Endothelial cell (in vitro differentiated cells): ENCODE data around the gene SF1. TPM values are rescaled to one million over a fixed set of nuclear protein-coding genes. Genes with fewer than 3 reads are reported as not detected.

Source experiments
- DNase-seq: peaks from one replicate; pipeline ENCODE4 v3.0.0; 2021; ENCODE audit warnings: low spot score
- H3K27ac Mint-ChIP-seq: one replicate; pipeline ENCODE4 v1.8.0; 2021; ENCODE audit warnings: mixed read lengths, inconsistent platforms; ENCODE audit not compliant: unreplicated experiment
- H3K27me3 Mint-ChIP-seq: one replicate; pipeline ENCODE4 v1.8.0; 2021; ENCODE audit warnings: mild to moderate bottlenecking, moderate library complexity, mixed read lengths, inconsistent platforms; ENCODE audit not compliant: unreplicated experiment
- H3K36me3 Mint-ChIP-seq: one replicate; pipeline ENCODE4 v1.8.0; 2021; ENCODE audit warnings: mild to moderate bottlenecking, low read depth, mixed read lengths, inconsistent platforms; ENCODE audit not compliant: unreplicated experiment
- H3K4me1 Mint-ChIP-seq: one replicate; pipeline ENCODE4 v1.8.0; 2021; ENCODE audit warnings: mild to moderate bottlenecking, mixed read lengths, inconsistent platforms; ENCODE audit not compliant: unreplicated experiment
- H3K4me3 Mint-ChIP-seq: one replicate; pipeline ENCODE4 v1.8.0; 2021; ENCODE audit warnings: mild to moderate bottlenecking, mixed read lengths, inconsistent platforms; ENCODE audit not compliant: unreplicated experiment
- H3K9me3 Mint-ChIP-seq: one replicate; pipeline ENCODE4 v1.8.0; 2021; ENCODE audit warnings: mixed read lengths, inconsistent platforms; ENCODE audit not compliant: unreplicated experiment
- CTCF ChIP-seq: fragments of 200-600 bp; sonication (generic); IDR thresholded peaks from one replicate; pipeline ENCODE4 v1.5.0; 2021; ENCODE audit warnings: antibody characterized with exemption; ENCODE audit not compliant: unreplicated experiment
- total RNA-seq: library from RNA; stranded (reverse); fragmentation: NEBNext Ultra II Directional; extraction: Animal tissue kit (Norgen Biotek cat#: 25700); gene quantifications from one replicate; pipeline ENCODE4 v1.2.1, GENCODE V29; 2021; ENCODE audit not compliant: unreplicated experiment

Gene SF1
- total RNA-seq, 1 donor from 2014 or later = 322 TPM

DNA sequence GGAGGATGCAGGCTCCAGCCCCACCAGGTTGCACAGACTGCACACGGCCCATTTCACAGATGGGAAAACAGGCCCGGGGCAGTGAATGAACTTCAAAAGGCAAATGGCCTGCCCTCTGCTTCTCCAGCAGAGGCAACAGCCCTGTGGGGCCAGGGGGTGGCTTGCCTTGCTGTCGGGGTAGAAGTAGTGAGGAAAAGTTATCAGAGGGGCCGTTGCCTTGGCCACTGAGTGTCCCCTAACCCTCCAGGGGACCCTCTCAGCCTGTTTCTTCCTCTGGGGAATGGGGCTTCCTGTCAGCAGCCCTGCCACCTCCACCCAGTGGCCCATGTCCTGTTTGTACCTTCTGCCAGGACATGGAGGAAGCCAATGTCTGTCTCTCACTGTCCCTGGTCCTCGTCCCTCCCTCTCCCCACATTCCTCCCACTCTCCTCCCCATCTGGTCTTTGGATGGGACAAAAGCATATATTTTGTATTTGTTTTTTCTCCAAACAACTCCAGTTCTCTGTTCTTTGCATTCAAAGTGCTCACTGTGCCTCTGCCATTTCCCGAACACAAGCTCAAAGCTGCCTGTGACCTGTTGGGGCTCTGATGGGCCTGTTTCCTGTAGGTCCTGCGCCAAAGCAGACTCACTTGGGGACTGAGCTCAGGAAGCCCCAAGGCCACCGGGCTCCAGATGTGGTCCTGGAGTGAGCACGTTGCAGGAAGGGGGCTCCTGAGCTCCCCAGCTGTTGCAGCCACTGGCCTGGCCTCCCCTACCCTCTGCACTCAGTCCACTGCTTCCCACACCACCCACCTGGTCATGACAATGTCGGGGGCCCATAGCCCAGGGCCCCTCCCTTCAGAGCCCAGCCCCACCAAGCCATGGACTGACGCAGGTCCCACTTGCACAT is 15.2 kb upstream of the SF1 start:
- Mint-ChIP-seq H3K27ac (peak overlapping the region; percentile 84), H3K4me1 (peaks cover 35% of the 10 kb centered on the region), H3K36me3 (peaks cover 25% of the 10 kb centered on the region), H3K27me3 (peaks cover 18% of the 10 kb centered on the region), H3K9me3 (no peaks in the 10 kb centered on the region), H3K4me3 (peak overlapping the region; percentile 72)
- no peak for TF ChIP-seq CTCF
- no peak for DNase-seq

DNA sequence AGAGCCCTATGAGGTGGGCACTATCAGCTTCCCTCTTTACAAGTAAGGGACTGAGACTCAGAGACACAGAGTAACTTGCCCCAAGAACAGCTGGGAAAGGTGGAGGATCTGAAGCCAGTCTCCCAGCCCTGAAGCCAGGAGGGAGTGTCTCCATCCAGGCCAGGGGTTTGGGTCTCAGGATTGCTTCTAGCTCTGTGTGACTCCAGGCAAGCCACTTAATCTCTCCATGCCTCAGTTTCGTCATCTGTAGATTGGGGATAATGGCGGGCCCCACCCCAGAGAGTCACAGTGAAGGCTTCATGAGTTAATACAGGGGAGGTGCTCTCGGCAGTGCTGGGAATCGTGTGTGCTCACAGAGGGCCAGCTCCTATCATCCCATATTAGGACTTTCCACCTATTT is 14.1 kb upstream of the SF1 start:
- H3K27ac Mint-ChIP-seq = peak overlapping the region; percentile 42
- no peak for DNase-seq
- no peak for TF ChIP-seq CTCF
- peaks cover 35% of the 10 kb centered on the region for H3K4me1 Mint-ChIP-seq
- H3K27me3 Mint-ChIP-seq = peaks cover 18% of the 10 kb centered on the region
- peak overlapping the region; percentile 47 for H3K4me3 Mint-ChIP-seq
- H3K36me3 Mint-ChIP-seq = peaks cover 25% of the 10 kb centered on the region
- H3K9me3 Mint-ChIP-seq = no peaks in the 10 kb centered on the region

GRCh38 chr11:64791781-64792291 is 13.5 kb upstream of the SF1 start:
- Mint-ChIP-seq H3K4me1 (peaks cover 35% of the 10 kb centered on the region), H3K27ac (no peak overlapping the region), H3K27me3 (peaks cover 18% of the 10 kb centered on the region), H3K9me3 (no peaks in the 10 kb centered on the region), H3K4me3 (no peak overlapping the region), H3K36me3 (peaks cover 25% of the 10 kb centered on the region)
- DNase-seq = no peak
- TF ChIP-seq CTCF = no peak

- Mint-ChIP-seq H3K4me1 (peaks cover 22% of the 10 kb centered on the region), H3K4me3 (no peak overlapping the region), H3K27me3 (peaks cover 16% of the 10 kb centered on the region), H3K9me3 (no peaks in the 10 kb centered on the region), H3K36me3 (peaks cover 18% of the 10 kb centered on the region), H3K27ac (no peak overlapping the region)
- no peak for TF ChIP-seq CTCF
- DNase-seq = no peak
These were observed 12.1 kb upstream of the SF1 start for GRCh38 chr11:64790205-64791095.
